MCF 10A (cell line): ENCODE results near the gene RAB4A. TPM values are rescaled to one million over a fixed set of nuclear protein-coding genes. Genes with fewer than 3 reads are reported as not detected.
"Not testable (repeated sequence)": the region's sequence is repeated elsewhere in the genome, so short reads cannot be mapped to it uniquely, and the experiment has no call there.

Source experiments
- BruUV-seq: library from RNA; stranded (reverse); fragments of 400-500 nt; replicated peaks from 2 replicates; lab custom pipeline; 2021; lab: Mats Ljungman, UMichigan
- CTCF ChIA-PET: fragments of 300-600 bp; sonication (Branson Sonifier 250); formaldehyde crosslinking; extraction: SDS; loops from one replicate; lab custom pipeline; 2021; ENCODE audit warnings: antibody characterized with exemption, inconsistent platforms; lab: Yijun Ruan, JAX
- POLR2A ChIA-PET: fragments of 300-600, 350-650 bp; sonication (Branson Sonifier 250); formaldehyde crosslinking; extraction: SDS; loops from one replicate; lab custom pipeline; 2020; ENCODE audit warnings: antibody characterized with exemption, inconsistent platforms; lab: Yijun Ruan, JAX
- DNase-seq: peaks from one replicate; pipeline ENCODE4 v3.0.0-alpha.2; 2018; ENCODE audit not compliant: unreplicated experiment
- H3K27ac Mint-ChIP-seq: one replicate; pipeline ENCODE4 v1.8.0; 2022; ENCODE audit warnings: mild to moderate bottlenecking, low read depth, mixed read lengths; ENCODE audit not compliant: unreplicated experiment
- H3K27me3 Mint-ChIP-seq: one replicate; pipeline ENCODE4 v1.8.0; 2022; ENCODE audit warnings: mixed read lengths; ENCODE audit not compliant: insufficient read depth, unreplicated experiment
- H3K36me3 Mint-ChIP-seq: one replicate; pipeline ENCODE4 v1.8.0; 2022; ENCODE audit warnings: mild to moderate bottlenecking, moderate library complexity, mixed read lengths; ENCODE audit not compliant: insufficient read depth, unreplicated experiment
- H3K4me1 Mint-ChIP-seq: one replicate; pipeline ENCODE4 v1.8.0; 2022; ENCODE audit warnings: mixed read lengths; ENCODE audit not compliant: insufficient read depth, unreplicated experiment
- H3K4me3 Mint-ChIP-seq: one replicate; pipeline ENCODE4 v1.8.0; 2022; ENCODE audit warnings: mild to moderate bottlenecking, moderate library complexity, mixed read lengths; ENCODE audit not compliant: unreplicated experiment
- H3K9me3 Mint-ChIP-seq: one replicate; pipeline ENCODE4 v1.8.0; 2022; ENCODE audit warnings: mixed read lengths; ENCODE audit not compliant: unreplicated experiment
- CTCF ChIP-seq: fragments of 200-600 bp; IDR thresholded peaks from one replicate; pipeline ENCODE4 v1.8.0; 2022; ENCODE audit warnings: antibody characterized with exemption, mild to moderate bottlenecking; ENCODE audit not compliant: unreplicated experiment
- intact Hi-C: fragments of 100-400 bp; cut with micrococcal nuclease; formaldehyde crosslinking; loops from 2 replicates; pipeline ENCODE4 v1.14.1; 2022
- total RNA-seq: library from RNA; stranded (reverse); gene quantifications from 2 replicates; pipeline ENCODE4 v1.2.3, GENCODE V29; 2022

Gene RAB4A
- total RNA-seq, 1 experiment from 2014 or later = 87.4 TPM

DNA sequence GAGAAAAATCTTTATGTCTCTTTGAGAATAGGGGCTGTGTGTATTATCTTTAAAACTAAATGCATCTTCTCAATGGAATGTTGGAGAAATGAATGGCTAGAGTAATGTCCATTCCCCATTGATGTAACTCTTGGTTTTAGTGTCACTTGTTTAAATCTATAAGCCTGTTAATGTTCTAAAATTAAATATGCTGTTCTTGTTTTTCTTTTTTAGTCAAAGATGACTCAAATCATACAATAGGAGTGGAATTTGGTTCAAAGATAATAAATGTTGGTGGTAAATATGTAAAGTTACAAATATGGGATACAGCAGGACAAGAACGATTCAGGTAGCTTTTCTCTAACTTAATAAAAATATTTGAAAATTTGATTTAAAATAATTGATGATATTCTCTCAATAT is 17.6 kb downstream of the RAB4A start:
- Mint-ChIP-seq H3K36me3 (peaks cover 27% of the 10 kb centered on the region), H3K27ac (no peak overlapping the region), H3K4me3 (no peak overlapping the region), H3K4me1 (peaks cover 24% of the 10 kb centered on the region), H3K27me3 (no peaks in the 10 kb centered on the region), H3K9me3 (no peaks in the 10 kb centered on the region)
- CTCF ChIA-PET = interaction anchor here (0.6 to 2.3 kb wide), 4 partner anchors 20 to 193 kb away, joined by 3 to 6 read pairs (median 3); no protein-coding TSS in a partner anchor
- no TSS peak for BruUV-seq
- POLR2A ChIA-PET = interaction anchor here (2.3 to 5.4 kb wide), 3 partner anchors 8 to 19 kb away, joined by 5 to 41 read pairs (median 14); partner anchors contain the start of gene RAB4A
- intact Hi-C loops = no loop called here
- no peak for TF ChIP-seq CTCF
- no peak for DNase-seq

GRCh38 chr1:229291686-229292085 is 20.8 kb downstream of the RAB4A start:
- Mint-ChIP-seq H3K36me3 (peaks cover 34% of the 10 kb centered on the region), H3K4me1 (peaks cover 20% of the 10 kb centered on the region)
- BruUV-seq, DNase-seq, intact Hi-C loops, H3K27ac Mint-ChIP-seq, H3K9me3 Mint-ChIP-seq, H3K27me3 Mint-ChIP-seq, H3K4me3 Mint-ChIP-seq: not testable (repeated sequence)
- POLR2A ChIA-PET = interaction anchor here (3.3 to 5.4 kb wide), 2 partner anchors 9 to 22 kb away, joined by 14 to 41 read pairs; partner anchors contain the start of gene RAB4A
- CTCF ChIA-PET = interaction anchor here (0.9 to 1.3 kb wide), 2 partner anchors 21 to 33 kb away, joined by 3 to 4 read pairs; partner anchors contain the start of gene RAB4A

DNA sequence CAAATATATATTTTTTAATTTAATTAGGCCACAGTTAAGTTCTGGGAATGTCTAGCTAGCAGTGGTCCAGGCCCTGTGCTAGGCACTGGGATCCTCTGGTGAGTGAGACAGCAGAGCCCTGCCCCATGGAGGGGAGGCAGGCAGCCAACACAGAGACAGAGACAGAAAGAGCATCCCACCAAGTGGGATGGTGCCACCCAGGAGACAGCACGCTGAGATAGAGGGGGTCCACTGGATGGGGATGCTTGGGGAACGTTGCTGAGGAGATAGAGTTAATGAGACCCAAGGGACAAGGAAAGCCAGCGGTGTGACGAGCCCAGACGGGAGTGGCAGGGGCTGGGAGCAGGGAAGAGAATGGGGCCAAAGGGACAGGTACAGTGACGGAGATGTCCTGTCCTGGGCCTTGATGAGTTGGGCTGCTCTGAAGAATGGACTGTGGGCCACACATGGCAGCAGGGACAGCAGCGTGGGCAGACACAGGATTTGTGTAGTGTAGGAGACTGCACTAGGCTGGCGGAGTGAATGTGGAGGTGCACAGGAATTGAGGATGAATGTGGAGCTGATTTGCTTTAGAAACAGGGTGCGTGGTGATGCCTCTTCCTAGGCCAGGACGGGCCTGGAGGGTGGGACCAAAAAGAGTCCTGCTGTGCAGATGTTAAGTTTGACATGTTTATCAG is 22.8 kb downstream of the RAB4A start:
- ChIA-PET CTCF (interaction anchor here (0.6 to 1.0 kb wide), 4 partner anchors 35 to 1015 kb away, joined by 3 to 4 read pairs (median 3); no protein-coding TSS in a partner anchor), POLR2A (interaction anchor here (0.9 to 1.4 kb wide), 2 partner anchors 23 to 44 kb away, joined by 3 to 4 read pairs; partner anchors contain the start of gene RAB4A)
- no TSS peak for BruUV-seq
- TF ChIP-seq CTCF = no peak
- no peak overlapping the region for H3K4me3 Mint-ChIP-seq
- DNase-seq = no peak
- no peaks in the 10 kb centered on the region for H3K9me3 Mint-ChIP-seq
- peaks cover 40% of the 10 kb centered on the region for H3K36me3 Mint-ChIP-seq
- peak overlapping the region; percentile 57 for H3K27ac Mint-ChIP-seq
- H3K27me3 Mint-ChIP-seq = no peaks in the 10 kb centered on the region
- intact Hi-C loops = no loop called here
- peaks cover 10% of the 10 kb centered on the region for H3K4me1 Mint-ChIP-seq

DNA sequence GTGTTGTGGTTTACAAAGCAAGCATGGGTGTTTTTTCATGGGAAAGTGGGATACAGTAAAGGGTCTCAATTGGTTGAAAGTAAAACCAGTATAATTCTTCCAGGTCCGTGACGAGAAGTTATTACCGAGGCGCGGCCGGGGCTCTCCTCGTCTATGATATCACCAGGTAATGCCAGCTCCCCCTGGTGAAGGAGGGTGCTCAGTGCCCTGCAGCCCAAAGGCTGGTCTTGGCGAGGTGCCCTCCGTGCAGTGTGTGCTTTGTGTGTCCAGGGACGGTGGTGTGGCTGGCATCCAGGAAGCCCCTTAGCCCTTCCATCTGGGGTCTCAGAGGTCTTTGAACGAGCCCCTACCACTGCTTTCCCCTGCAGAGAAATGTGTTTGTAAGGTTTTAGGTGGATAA is 24.8 kb downstream of the RAB4A start:
- H3K4me3 Mint-ChIP-seq = no peak overlapping the region
- peaks cover 16% of the 10 kb centered on the region for H3K4me1 Mint-ChIP-seq
- intact Hi-C loops = no loop called here
- ChIA-PET POLR2A (interaction anchor here (0.7 to 1.6 kb wide), 4 partner anchors 8 to 32 kb away, joined by 3 to 5 read pairs (median 4); partner anchors contain the start of gene RAB4A), CTCF (interaction anchor here (1.2 to 1.5 kb wide), 3 partner anchors 14 to 41 kb away, joined by 3 read pairs; no protein-coding TSS in a partner anchor)
- H3K27me3 Mint-ChIP-seq = no peaks in the 10 kb centered on the region
- no TSS peak for BruUV-seq
- no peaks in the 10 kb centered on the region for H3K9me3 Mint-ChIP-seq
- TF ChIP-seq CTCF = no peak
- H3K36me3 Mint-ChIP-seq = peaks cover 33% of the 10 kb centered on the region
- no peak for DNase-seq
- H3K27ac Mint-ChIP-seq = no peak overlapping the region
